ENCODE data around the gene ID3. TPM values are rescaled to one million over a fixed set of nuclear protein-coding genes. Genes with fewer than 3 reads are reported as not detected.

Gene ID3
- polyA plus RNA-seq, 1 of the 3 experiments (the other 2 are of a cell fraction) = 504 TPM

DNA sequence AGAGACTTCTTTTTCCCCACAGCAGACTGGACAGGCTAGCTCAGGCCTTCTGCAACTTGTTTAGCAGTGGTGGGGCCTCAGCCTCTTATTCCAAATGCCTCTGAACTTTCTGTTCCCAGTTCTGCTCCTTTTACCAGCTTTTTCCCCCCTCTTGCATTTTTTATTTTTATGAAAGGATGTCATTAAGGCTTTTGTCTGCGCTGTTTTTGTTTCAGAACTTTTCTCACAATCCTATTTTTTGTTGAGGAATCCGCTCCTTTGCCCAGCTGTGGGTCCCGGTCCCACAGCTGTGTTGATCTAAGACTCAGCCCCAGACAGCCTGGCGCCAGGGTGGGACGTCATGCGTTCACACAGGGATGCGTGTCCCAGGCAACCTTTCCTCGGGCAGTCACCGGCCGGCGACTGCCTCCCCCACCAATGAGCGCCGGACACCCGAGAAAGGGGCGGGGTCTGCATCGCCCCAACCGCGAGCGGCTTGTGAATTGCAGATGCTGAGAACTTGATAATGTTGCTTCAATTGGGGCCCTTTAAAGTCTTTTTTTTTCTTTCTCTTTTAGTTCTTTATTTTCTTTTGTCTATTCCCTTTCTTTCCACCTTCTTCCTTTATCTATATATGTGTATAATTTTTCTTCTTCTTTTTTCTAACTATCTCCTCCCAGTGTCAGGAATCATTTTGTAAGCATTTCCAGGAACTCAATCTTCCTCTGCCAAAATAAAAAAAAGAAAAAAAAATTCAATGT is 3.0 kb upstream of the ID3 start (continued):
- TF ChIP-seq, protein P1, sequence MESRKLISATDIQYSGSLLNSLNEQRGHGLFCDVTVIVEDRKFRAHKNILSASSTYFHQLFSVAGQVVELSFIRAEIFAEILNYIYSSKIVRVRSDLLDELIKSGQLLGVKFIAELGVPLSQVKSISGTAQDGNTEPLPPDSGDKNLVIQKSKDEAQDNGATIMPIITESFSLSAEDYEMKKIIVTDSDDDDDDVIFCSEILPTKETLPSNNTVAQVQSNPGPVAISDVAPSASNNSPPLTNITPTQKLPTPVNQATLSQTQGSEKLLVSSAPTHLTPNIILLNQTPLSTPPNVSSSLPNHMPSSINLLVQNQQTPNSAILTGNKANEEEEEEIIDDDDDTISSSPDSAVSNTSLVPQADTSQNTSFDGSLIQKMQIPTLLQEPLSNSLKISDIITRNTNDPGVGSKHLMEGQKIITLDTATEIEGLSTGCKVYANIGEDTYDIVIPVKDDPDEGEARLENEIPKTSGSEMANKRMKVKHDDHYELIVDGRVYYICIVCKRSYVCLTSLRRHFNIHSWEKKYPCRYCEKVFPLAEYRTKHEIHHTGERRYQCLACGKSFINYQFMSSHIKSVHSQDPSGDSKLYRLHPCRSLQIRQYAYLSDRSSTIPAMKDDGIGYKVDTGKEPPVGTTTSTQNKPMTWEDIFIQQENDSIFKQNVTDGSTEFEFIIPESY (IDR thresholded peaks at IDR 0.05; ENCODE audit: borderline replicate concordance, low read depth) = no peak
- peak; percentile 36; the same call in 1 of the 2 replicates for TF ChIP-seq FOXM1 (IDR thresholded peaks at IDR 0.05; ENCODE audit: low read depth)
- TF ChIP-seq FOXJ3 (CRISPR knock-in tag; IDR thresholded peaks at IDR 0.05) = no peak
- no peak for TF ChIP-seq GABPA (IDR thresholded peaks at IDR 0.05; ENCODE audit: low read depth)
- TF ChIP-seq, protein P2, sequence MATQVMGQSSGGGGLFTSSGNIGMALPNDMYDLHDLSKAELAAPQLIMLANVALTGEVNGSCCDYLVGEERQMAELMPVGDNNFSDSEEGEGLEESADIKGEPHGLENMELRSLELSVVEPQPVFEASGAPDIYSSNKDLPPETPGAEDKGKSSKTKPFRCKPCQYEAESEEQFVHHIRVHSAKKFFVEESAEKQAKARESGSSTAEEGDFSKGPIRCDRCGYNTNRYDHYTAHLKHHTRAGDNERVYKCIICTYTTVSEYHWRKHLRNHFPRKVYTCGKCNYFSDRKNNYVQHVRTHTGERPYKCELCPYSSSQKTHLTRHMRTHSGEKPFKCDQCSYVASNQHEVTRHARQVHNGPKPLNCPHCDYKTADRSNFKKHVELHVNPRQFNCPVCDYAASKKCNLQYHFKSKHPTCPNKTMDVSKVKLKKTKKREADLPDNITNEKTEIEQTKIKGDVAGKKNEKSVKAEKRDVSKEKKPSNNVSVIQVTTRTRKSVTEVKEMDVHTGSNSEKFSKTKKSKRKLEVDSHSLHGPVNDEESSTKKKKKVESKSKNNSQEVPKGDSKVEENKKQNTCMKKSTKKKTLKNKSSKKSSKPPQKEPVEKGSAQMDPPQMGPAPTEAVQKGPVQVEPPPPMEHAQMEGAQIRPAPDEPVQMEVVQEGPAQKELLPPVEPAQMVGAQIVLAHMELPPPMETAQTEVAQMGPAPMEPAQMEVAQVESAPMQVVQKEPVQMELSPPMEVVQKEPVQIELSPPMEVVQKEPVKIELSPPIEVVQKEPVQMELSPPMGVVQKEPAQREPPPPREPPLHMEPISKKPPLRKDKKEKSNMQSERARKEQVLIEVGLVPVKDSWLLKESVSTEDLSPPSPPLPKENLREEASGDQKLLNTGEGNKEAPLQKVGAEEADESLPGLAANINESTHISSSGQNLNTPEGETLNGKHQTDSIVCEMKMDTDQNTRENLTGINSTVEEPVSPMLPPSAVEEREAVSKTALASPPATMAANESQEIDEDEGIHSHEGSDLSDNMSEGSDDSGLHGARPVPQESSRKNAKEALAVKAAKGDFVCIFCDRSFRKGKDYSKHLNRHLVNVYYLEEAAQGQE (IDR thresholded peaks at IDR 0.05; ENCODE audit: low read depth, low read length) = 0 out of 2 replicates have a peak, but pooled peaks have one; percentile 28
- TF ChIP-seq EP300 (IDR thresholded peaks at IDR 0.05; ENCODE audit: borderline replicate concordance in 1 of 2, low read depth in 1 of 2, low read length in 1 of 2) = peak; percentile 69 to 87; a peak in 2 of 4 replicates
- TF ChIP-seq, protein P3, sequence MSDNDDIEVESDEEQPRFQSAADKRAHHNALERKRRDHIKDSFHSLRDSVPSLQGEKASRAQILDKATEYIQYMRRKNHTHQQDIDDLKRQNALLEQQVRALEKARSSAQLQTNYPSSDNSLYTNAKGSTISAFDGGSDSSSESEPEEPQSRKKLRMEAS (IDR thresholded peaks at IDR 0.05; ENCODE audit: low read depth) = no peak
- no peak for TF ChIP-seq NRF1 (IDR thresholded peaks at IDR 0.05; ENCODE audit: low read depth, low read length)
- TF ChIP-seq SIN3A (IDR thresholded peaks at IDR 0.05; ENCODE audit: borderline replicate concordance, low read depth, low read length) = peak; percentile 87; the same call in 1 of the 2 replicates
- no peak for TF ChIP-seq YY1 (IDR thresholded peaks at IDR 0.05; ENCODE audit: low read depth)
- TF ChIP-seq NFIC (IDR thresholded peaks at IDR 0.05; ENCODE audit: borderline replicate concordance) = no peak
- TF ChIP-seq CHD2 (IDR thresholded peaks at IDR 0.05; ENCODE audit: low read length, partially characterized antibody) = peak; percentile 46
- TF ChIP-seq JUND (IDR thresholded peaks at IDR 0.05) = peak; percentile 4; the same call in 1 of the 2 replicates
- TF ChIP-seq FOSL2 (IDR thresholded peaks at IDR 0.05; ENCODE audit: borderline replicate concordance, low read depth) = no peak
- peak; percentile 43; the same call in 1 of the 2 replicates for TF ChIP-seq RXRA (IDR thresholded peaks at IDR 0.05; ENCODE audit: borderline replicate concordance, low read depth)
- peak; percentile 89 for TF ChIP-seq TCF12 (IDR thresholded peaks at IDR 0.05)
- TF ChIP-seq, protein P4, sequence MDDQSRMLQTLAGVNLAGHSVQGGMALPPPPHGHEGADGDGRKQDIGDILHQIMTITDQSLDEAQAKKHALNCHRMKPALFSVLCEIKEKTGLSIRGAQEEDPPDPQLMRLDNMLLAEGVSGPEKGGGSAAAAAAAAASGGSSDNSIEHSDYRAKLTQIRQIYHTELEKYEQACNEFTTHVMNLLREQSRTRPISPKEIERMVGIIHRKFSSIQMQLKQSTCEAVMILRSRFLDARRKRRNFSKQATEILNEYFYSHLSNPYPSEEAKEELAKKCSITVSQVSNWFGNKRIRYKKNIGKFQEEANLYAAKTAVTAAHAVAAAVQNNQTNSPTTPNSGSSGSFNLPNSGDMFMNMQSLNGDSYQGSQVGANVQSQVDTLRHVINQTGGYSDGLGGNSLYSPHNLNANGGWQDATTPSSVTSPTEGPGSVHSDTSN (IDR thresholded peaks at IDR 0.05) = peak; percentile 63
- TF ChIP-seq RFX5 (IDR thresholded peaks at IDR 0.05; ENCODE audit: low read length) = peak; percentile 84
